WI38 (cell line): ENCODE data around the gene TMEM123.

Experiments
- H3K4me3 ChIP-seq: 2 replicates; pipeline ENCODE4 v1.5.1; 2011; ENCODE audit warnings: low read depth, mild to moderate bottlenecking, control low read depth, low read length
- CTCF ChIP-seq: IDR thresholded peaks from 2 replicates; pipeline ENCODE4 v1.5.1; 2012; ENCODE audit warnings: low read depth, mild to moderate bottlenecking, control low read depth, low read length

Gene TMEM123

DNA sequence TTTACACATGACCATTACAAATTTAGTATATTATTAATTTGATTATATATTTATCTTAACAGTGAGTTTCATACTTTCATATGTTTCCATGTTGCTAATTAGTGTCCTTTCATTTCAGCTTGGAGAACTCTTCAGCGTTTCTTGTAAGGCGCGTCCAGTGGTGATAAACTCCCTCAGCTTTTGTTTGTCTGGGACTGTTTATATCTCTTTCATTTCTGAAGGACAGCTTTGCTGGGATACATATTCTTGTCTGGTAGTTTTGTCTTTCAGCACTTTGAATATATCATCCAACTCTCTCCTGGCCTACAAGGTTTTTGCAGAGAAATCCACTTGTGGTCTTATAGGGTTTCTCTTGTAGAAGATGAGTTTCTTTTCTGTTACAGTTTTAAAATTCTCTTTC, 93.2 kb downstream of the TMEM123 start:
- no peak overlapping the region for H3K4me3 ChIP-seq
- TF ChIP-seq CTCF, result no peak

GRCh38 chr11:102357116-102357515, 95.4 kb downstream of the TMEM123 start:
- no peak for TF ChIP-seq CTCF
- H3K4me3 ChIP-seq, result no peak overlapping the region

DNA sequence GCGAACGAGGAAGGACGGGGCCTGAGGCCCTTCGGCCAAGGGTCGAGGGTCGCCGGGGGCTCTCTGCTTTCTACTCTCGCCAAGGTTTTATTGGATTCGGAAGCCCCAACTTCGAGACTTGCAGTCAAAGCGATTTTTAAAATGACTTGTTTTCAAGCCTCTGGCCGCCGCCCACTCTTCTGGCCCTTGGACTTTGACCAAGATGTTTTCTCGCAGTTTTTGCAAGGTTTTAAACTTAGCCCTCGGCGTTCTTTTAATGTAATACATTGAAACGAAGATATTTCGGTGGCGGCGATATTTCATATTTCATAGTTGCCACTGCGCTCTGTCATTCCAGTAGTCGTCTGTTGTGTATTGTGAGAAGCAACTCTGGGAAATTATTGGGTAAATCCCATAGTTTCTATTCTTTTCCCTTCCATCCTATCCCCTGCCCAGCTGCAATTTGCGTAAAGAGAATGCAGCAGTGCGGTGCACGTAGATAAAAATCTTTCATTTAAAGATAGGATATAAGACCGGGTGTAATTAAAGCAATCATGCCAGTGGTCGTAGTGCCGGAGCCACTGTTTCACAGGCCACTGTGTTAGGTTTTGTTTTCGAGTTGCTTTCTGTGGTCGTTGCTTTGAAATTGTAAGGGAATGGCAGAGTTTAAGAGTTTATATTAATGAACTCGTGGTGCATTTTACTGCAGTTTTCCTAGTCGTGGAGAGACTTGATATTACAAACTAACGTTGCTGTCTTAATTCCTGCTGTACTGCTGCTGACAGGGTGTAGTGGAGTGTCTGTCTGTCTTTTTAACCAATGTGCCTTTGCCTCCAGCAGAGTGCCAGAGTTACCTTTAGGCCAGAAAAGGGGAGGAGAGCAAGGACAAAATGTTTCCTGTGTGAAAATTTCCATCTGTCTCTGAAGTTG, 104.8 kb downstream of the TMEM123 start:
- TF ChIP-seq CTCF, result no peak
- peak overlapping the region; percentile 91 for H3K4me3 ChIP-seq

DNA sequence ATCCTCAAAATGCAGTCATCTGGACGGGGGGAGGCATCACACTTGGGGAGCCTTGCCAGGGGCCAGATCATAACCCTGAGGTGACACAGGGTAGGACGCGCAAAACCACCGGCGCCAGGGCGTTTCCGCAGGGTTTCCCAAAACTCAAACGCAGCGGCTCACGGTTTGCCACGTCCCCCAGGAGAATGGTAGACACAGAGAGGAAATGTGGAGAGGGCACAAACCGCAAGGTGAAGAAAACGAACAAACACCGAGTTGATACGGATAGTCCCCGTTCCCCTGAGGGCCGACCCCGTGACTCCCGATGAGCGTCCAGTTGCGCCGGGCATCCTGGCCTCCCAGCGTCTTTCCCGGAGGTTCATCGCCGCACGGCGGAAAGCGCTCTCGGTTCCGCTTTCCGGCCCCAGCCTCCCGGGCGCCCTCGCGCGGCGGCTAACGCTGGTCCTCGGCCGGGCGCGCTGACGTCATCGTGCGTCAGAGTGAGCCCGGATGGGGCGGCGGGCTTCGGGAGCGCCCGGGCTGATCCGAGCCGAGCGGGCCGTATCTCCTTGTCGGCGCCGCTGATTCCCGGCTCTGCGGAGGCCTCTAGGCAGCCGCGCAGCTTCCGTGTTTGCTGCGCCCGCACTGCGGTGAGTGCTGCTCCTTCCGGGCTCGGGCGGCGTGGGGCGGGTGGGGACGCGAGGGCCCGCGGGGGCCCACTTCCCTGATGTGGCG, 105.7 kb downstream of the TMEM123 start, which contains the start of gene BIRC2:
Gene BIRC2, plus strand, starts transcription at position 467 of the 714 bp plus-strand sequence. CDS start 2,641 bp downstream, outside the sequence.
- peak; percentile 71 for TF ChIP-seq CTCF
- peak within 1 kb of the TSS; percentile 91 for H3K4me3 ChIP-seq

DNA sequence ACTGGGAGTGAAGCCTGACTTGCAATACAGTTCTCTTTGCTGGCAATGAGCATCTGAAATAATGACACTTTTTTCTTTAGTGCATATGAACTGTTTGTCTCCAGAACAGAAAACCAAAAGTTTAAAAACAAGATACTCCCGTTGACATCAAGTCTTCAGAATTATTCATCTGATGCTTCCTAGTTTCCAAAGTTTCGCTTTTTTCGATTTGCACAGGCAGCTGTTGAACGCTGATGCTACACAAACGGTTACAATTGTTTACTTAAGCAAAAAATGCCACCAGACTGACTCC, 106.2 kb downstream of the TMEM123 start:
- peak overlapping the region; percentile 91 for H3K4me3 ChIP-seq
- TF ChIP-seq CTCF, result no peak
